GM12878 (cell line): ENCODE results near the gene SULF2. TPM values are rescaled to one million over a fixed set of nuclear protein-coding genes. Genes with fewer than 3 reads are reported as not detected.

Source experiments
- ATAC-seq: fragments of 200-7000 bp; cut with Tn5 transposase; 3 replicates; pipeline ENCODE4 v1.9.1; 2020; ENCODE audit warnings: mild to moderate bottlenecking, moderate library complexity
- BruUV-seq: library from RNA; stranded (reverse); fragments of 400-500 nt; replicated peaks from 2 replicates; lab custom pipeline; 2021; lab: Mats Ljungman, UMichigan
- CTCF ChIA-PET: fragments of 300-600 bp; sonication (Branson Sonifier 250); formaldehyde crosslinking; extraction: SDS; loops from one replicate; lab custom pipeline; 2021; ENCODE audit warnings: inconsistent platforms; lab: Yijun Ruan, JAX
- POLR2A ChIA-PET: fragments of 350-600 bp; formaldehyde crosslinking; extraction: SDS; loops from one replicate; lab custom pipeline; 2021; ENCODE audit warnings: inconsistent platforms; lab: Charles Lee
- RAD21 ChIA-PET: fragments of 300-600 bp; sonication (Branson Sonifier 250); formaldehyde crosslinking; loops from one replicate; lab custom pipeline; 2023; ENCODE audit warnings: antibody characterized with exemption; ENCODE audit not compliant: unreplicated experiment; lab: Charles Lee
- SMC1A ChIA-PET: fragments of 300-600 bp; sonication (Branson Sonifier 250); formaldehyde crosslinking; loops from one replicate; lab custom pipeline; 2023; ENCODE audit not compliant: unreplicated experiment, uncharacterized antibody; lab: Charles Lee
- DNase-seq: peaks from one replicate; pipeline ENCODE4 v3.0.0-alpha.2; 2011; ENCODE audit warnings: low read depth, low spot score
- FAIRE-seq: peaks from 3 replicates; lab custom pipeline; 2011; peaks lifted over from hg19 to GRCh38; lab: Jason Lieb, UNC
- H2AFZ ChIP-seq: 2 replicates; pipeline ENCODE4 v1.6.0; 2011; ENCODE audit warnings: low read depth, low read length, control low read depth; ENCODE audit not compliant: control insufficient read depth
- H3K27ac ChIP-seq: 2 replicates; pipeline ENCODE4 v1.5.1; 2011; ENCODE audit warnings: control low read depth; ENCODE audit not compliant: control insufficient read depth, insufficient read depth
- H3K27me3 ChIP-seq, 2 experiments: replicated peaks in 1 of 2; 2 replicates each; pipeline versions ENCODE4 v1.6.0 to v1.6.1; 2011; ENCODE audit warnings: low read length in 1 of 2; ENCODE audit not compliant: control insufficient read depth in 2 of 2, insufficient read depth in 2 of 2
- H3K36me3 ChIP-seq, 2 experiments: 2 replicates each; pipeline ENCODE4 v1.5.1; 2011; ENCODE audit warnings: low read length in 1 of 2; ENCODE audit not compliant: control insufficient read depth in 2 of 2, insufficient read depth in 2 of 2
- H3K4me1 ChIP-seq: 2 replicates; pipeline ENCODE4 v1.6.1; 2011; ENCODE audit warnings: mild to moderate bottlenecking, low read length, moderate library complexity, mixed read lengths; ENCODE audit not compliant: control insufficient read depth, insufficient read depth
- H3K4me2 ChIP-seq: 2 replicates; pipeline ENCODE4 v1.6.0; 2011; ENCODE audit warnings: control low read depth; ENCODE audit not compliant: control insufficient read depth, insufficient read depth
- H3K4me3 ChIP-seq: fragments of 200-600 bp; sonication (generic); 2 replicates; pipeline ENCODE4 v1.5.1; 2016
- H3K79me2 ChIP-seq: 2 replicates; pipeline ENCODE4 v1.6.0; 2011; ENCODE audit warnings: low read length; ENCODE audit not compliant: control insufficient read depth, insufficient read depth
- H3K9ac ChIP-seq: 2 replicates; pipeline ENCODE4 v1.8.0; 2011; ENCODE audit warnings: low read length, control low read depth, mixed read lengths; ENCODE audit not compliant: control insufficient read depth, insufficient read depth
- H3K9me3 ChIP-seq: replicated peaks from 3 replicates; pipeline ENCODE4 v1.5.1; 2011; ENCODE audit warnings: mild to moderate bottlenecking, low read length; ENCODE audit not compliant: control insufficient read depth, insufficient read depth
- H4K20me1 ChIP-seq: 2 replicates; pipeline ENCODE4 v1.6.0; 2011; ENCODE audit not compliant: control insufficient read depth, insufficient read depth
- CREM ChIP-seq: IDR thresholded peaks from 2 replicates; pipeline ENCODE4 v1.6.1; 2014; ENCODE audit warnings: antibody characterized with exemption, low read depth
- EZH2 ChIP-seq: IDR thresholded peaks from 2 replicates; pipeline ENCODE4 v1.6.1; 2012; ENCODE audit warnings: low read depth, mild to moderate bottlenecking, control low read depth, inconsistent platforms, low read length, borderline replicate concordance; ENCODE audit not compliant: control insufficient read depth
- IKZF2 ChIP-seq, 2 experiments: fragments of 450-650 bp; IDR thresholded peaks; 2 replicates each; pipeline ENCODE4 v1.6.1; 2017; ENCODE audit warnings: mild to moderate bottlenecking in 2 of 2, moderate library complexity in 2 of 2
- NFXL1 ChIP-seq: fragments of 450-650 bp; IDR thresholded peaks from 2 replicates; pipeline ENCODE4 v1.6.1; 2017; ENCODE audit warnings: antibody characterized with exemption, mild to moderate bottlenecking, borderline replicate concordance
- SRF ChIP-seq, 2 experiments: IDR thresholded peaks; 2 replicates each; pipeline ENCODE4 v1.6.1; 2011; ENCODE audit warnings: low read depth in 2 of 2, low read length in 2 of 2, mild to moderate bottlenecking in 1 of 2, moderate library complexity in 1 of 2
- USF1 ChIP-seq: IDR thresholded peaks from 2 replicates; pipeline ENCODE4 v1.6.1; 2011; ENCODE audit warnings: borderline replicate concordance, low read depth, mild to moderate bottlenecking, moderate library complexity, mixed read lengths, low read length; ENCODE audit not compliant: insufficient read depth; ENCODE audit errors: extremely low read length
- WGBS: methylation state at CpG from one replicate; pipeline ENCODE4 v1.1.6; 2016; ENCODE audit warnings: low lambda C conversion rate; ENCODE audit not compliant: insufficient replicate concordance, insufficient coverage; ENCODE audit errors: missing lambda C conversion rate; 5-methylcytosine and 5-hydroxymethylcytosine counted together
- in situ Hi-C: fragments of 300-500 bp; cut with MboI; formaldehyde crosslinking; loops from 9 replicates; pipeline ENCODE4 v1.14.3; 2018; ENCODE audit warnings: mixed read lengths
- intact Hi-C: fragments of 100-400 bp; cut with micrococcal nuclease; formaldehyde crosslinking; loops from one replicate; pipeline ENCODE4 v1.14.2; 2022; ENCODE audit not compliant: unreplicated experiment
- polyA plus RNA-seq, 11 experiments: library from polyadenylated mRNA; depleted of rRNA in 4 of 11; unstranded in 6 of 11; stranded (reverse) in 5 of 11; fragments of >200 nt; fragmentation: Nextera tagmentation in 4 of 11; fragmentation: Illumina TruSeq in 1 of 11; extraction: Ambion mirVana in 4 of 11; extraction: Trizol in 1 of 11; gene quantifications; 1 replicate in 1 of 11; 2 replicates in 10 of 11; pipeline versions ENCODE4 v1.2.1 to v1.2.3, GENCODE V29; 2011 to 2016; ENCODE audit warnings: inconsistent platforms in 2 of 11, missing spikeins in 2 of 11, low read depth in 1 of 11
- total RNA-seq, 4 experiments: library from RNA; depleted of rRNA in 3 of 4; stranded (reverse); fragments of >200 nt in 3 of 4; fragmentation: Illumina TruSeq in 1 of 4; extraction: Trizol in 1 of 4; gene quantifications; 2 replicates each; pipeline versions ENCODE4 v1.2.1 to v1.2.3, GENCODE V29; 2013 to 2021

The SULF2 gene
- total and polyA plus RNA-seq, 10 of the 15 experiments (the other 5 are each of a cell fraction or from before 2014, with no cell fraction given), result 0.69 to 4.1 (median 1.6) TPM

DNA sequence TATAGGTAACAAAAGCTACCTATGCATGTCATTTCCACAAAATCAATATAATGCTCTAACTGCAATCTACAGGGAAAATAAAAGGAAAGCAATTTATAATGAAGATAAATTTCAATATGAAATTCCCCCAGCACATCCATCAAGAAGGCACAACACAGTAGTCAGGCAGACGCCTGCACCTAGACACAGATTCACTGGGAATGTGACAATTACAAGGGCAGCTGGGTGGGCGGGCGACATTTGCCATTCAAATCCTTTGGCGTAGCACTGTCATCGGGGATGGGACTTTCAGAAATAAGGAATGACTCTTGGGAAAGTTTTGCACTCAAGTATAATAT lies 60.4 kb downstream of the SULF2 start (continued):
- TF ChIP-seq SRF (IDR thresholded peaks at IDR 0.05; ENCODE audit: low read depth in 2 of 2, low read length in 2 of 2) (no peak), CREM (no peak)

GRCh38 chr20:47724396-47724795 lies 60.9 kb downstream of the SULF2 start:
- no peaks in the 10 kb centered on the region for H4K20me1 ChIP-seq
- TF ChIP-seq USF1, result no peak
- no peak for TF ChIP-seq IKZF2 (IDR thresholded peaks at IDR 0.05)
- 0 out of 2 replicates have a peak, but pooled peaks have one; percentile 10 for TF ChIP-seq NFXL1
- no peak for TF ChIP-seq EZH2
- TF ChIP-seq, all 136 proteins: peak for 1
- DNase-seq (no peak), ATAC-seq (no peak), FAIRE-seq (no peak)
- RAD21 ChIA-PET, result interaction anchor here (1.4 to 6.8 kb wide), 2 partner anchors 46 to 896 kb away, joined by 4 to 45 read pairs; no protein-coding TSS in a partner anchor
- no peaks in the 10 kb centered on the region for H3K27me3 ChIP-seq
- H3K4me1 ChIP-seq, result peaks cover 21% of the 10 kb centered on the region
- no peak overlapping the region for H3K9ac ChIP-seq
- WGBS, result 53% methylated on average over 6 of the region's 6 CpGs
- no peak overlapping the region for H3K4me3 ChIP-seq
- no peaks in the 10 kb centered on the region for H3K36me3 ChIP-seq
- intact Hi-C loops (loop anchor here (2.0 kb wide), 1 partner anchor 896 kb away; no protein-coding TSS in a partner anchor), in situ Hi-C loops (no loop called here)
- H3K4me2 ChIP-seq, result no peak overlapping the region
- no peaks in the 10 kb centered on the region; the same call in 2 of the 3 replicates for H3K9me3 ChIP-seq
- POLR2A ChIA-PET, result no interaction called here
- H3K27ac ChIP-seq, result no peak overlapping the region
- SMC1A ChIA-PET, result interaction anchor here (0.7 to 3.2 kb wide), 5 partner anchors 15 to 896 kb away, joined by 3 to 21 read pairs (median 3); no protein-coding TSS in a partner anchor
- CTCF ChIA-PET, result interaction anchor here (0.8 to 6.4 kb wide), 10 partner anchors 9 to 896 kb away, joined by 3 to 59 read pairs (median 5); no protein-coding TSS in a partner anchor
- no peak overlapping the region for H2AFZ ChIP-seq
- H3K79me2 ChIP-seq, result no peaks in the 10 kb centered on the region
- no TSS peak for BruUV-seq
